ENCODE data around the gene SURF1.
A peak's percentile ranks its signal among the peaks of the same experiment; 100 is the strongest.

SURF1 gene

GRCh38 chr9:133354766-133355165 lies 1.5 kb downstream of the SURF1 start:
- no peak for DNase-seq (ENCODE audit: low read depth)
- no peak for TF ChIP-seq CTCF (conservative IDR thresholded peaks at IDR 0.05; ENCODE audit: low read depth, low read length)
- H3K4me3 ChIP-seq (ENCODE audit: low read depth, low read length), result no peak overlapping the region

GRCh38 chr9:133353548-133353947 lies 2.7 kb downstream of the SURF1 start:
- no peak overlapping the region for H3K4me3 ChIP-seq (ENCODE audit: low read depth, low read length)
- no peak for DNase-seq (ENCODE audit: low read depth)
- TF ChIP-seq CTCF (conservative IDR thresholded peaks at IDR 0.05; ENCODE audit: low read depth, low read length), result no peak

- DNase-seq (ENCODE audit: low read depth), result no peak
- TF ChIP-seq CTCF (conservative IDR thresholded peaks at IDR 0.05; ENCODE audit: low read depth, low read length), result no peak
- no peak overlapping the region for H3K4me3 ChIP-seq (ENCODE audit: low read depth, low read length)
Observed at GRCh38 chr9:133352635-133353340, 3.5 kb downstream of the SURF1 start.

GRCh38 chr9:133351908-133352634 lies 4.2 kb downstream of the SURF1 start:
- H3K4me3 ChIP-seq (ENCODE audit: low read depth, low read length), result peak overlapping the region; percentile 3
- DNase-seq (ENCODE audit: low read depth), result peak; percentile 79
- peak; percentile 82 for TF ChIP-seq CTCF (conservative IDR thresholded peaks at IDR 0.05; ENCODE audit: low read depth, low read length)

- no peak overlapping the region for H3K4me3 ChIP-seq (ENCODE audit: low read depth, low read length)
Observed at GRCh38 chr9:133351526-133351907, 4.8 kb downstream of the SURF1 start.

GRCh38 chr9:133349965-133350616 lies 6.2 kb downstream of the SURF1 start:
- no peak for DNase-seq (ENCODE audit: low read depth)
- no peak for TF ChIP-seq CTCF (conservative IDR thresholded peaks at IDR 0.05; ENCODE audit: low read depth, low read length)
- H3K4me3 ChIP-seq (ENCODE audit: low read depth, low read length), result peak overlapping the region; percentile 83

More at GRCh38 chr9:133351526-133351907, 4.8 kb downstream of the SURF1 start:
- no peak for DNase-seq (ENCODE audit: low read depth)
- TF ChIP-seq CTCF (conservative IDR thresholded peaks at IDR 0.05; ENCODE audit: low read depth, low read length), result no peak
